Activated T-cell treated with anti-CD3 and anti-CD28 coated beads for 24 hours (primary cell): ENCODE results near the gene VLDLR.
A peak's percentile ranks its signal among the peaks of the same experiment; 100 is the strongest.

Experiments used
- DNase-seq: peaks from one replicate; pipeline ENCODE4 v3.0.0-alpha.2; 2020; ENCODE audit warnings: low read depth

VLDLR gene

DNA sequence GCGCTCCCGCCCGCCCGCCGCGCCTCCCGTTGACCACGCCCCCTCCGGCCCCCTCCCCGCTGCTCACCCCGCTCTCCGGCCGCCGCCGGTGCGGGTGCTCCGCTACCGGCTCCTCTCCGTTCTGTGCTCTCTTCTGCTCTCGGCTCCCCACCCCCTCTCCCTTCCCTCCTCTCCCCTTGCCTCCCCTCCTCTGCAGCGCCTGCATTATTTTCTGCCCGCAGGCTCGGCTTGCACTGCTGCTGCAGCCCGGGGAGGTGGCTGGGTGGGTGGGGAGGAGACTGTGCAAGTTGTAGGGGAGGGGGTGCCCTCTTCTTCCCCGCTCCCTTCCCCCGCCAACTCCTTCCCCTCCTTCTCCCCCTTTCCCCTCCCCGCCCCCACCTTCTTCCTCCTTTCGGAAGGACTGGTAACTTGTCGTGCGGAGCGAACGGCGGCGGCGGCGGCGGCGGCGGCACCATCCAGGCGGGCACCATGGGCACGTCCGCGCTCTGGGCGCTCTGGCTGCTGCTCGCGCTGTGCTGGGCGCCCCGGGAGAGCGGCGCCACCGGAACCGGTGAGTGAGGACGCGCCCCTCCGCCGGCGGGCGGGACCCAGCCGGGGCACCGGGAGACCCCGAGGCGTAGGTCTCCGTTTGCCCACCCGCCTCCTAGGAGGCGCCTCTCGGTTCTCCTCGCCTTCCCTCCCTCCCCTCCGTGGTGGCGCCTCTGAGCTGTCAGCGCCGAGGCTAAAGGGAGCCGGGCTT, at the start of gene VLDLR:
Gene VLDLR, plus strand, starts transcription at position 66 of the 739 bp plus-strand sequence. Its CDS starts 403 bp downstream, at position 469.
- DNase-seq: no peak

- no peak for DNase-seq
Observed at GRCh38 chr9:2574203-2574602, 47.4 kb upstream of the VLDLR start.

- no peak for DNase-seq
Observed at GRCh38 chr9:2576631-2577030, 45.0 kb upstream of the VLDLR start.

GRCh38 chr9:2583308-2584013, 38.1 kb upstream of the VLDLR start:
- no peak for DNase-seq

GRCh38 chr9:2591967-2592366, 29.6 kb upstream of the VLDLR start:
- DNase-seq: no peak

GRCh38 chr9:2593744-2594143, 27.8 kb upstream of the VLDLR start:
- DNase-seq: no peak

- no peak for DNase-seq
Observed at GRCh38 chr9:2595973-2596372, 25.6 kb upstream of the VLDLR start.

DNA sequence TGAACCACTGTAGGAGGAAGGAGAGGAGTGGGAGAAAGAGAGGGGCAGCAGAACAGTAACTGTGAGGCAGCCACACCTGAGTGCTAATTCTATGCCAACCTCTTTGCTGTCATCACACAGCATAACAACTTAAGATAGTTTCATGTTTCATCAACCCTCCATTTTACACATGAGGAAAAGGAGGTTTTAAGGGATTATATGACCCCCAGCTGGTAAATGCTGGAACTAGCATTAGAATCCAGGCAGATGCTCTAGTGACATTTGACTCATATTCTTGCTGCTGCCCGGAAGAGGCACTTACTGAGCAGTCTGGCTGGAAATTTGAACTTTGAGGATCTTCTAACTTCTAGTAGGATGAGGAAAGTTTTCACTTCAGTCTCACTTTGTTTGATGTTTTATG, 24.1 kb upstream of the VLDLR start:
- no peak for DNase-seq

GRCh38 chr9:2599896-2600295, 21.7 kb upstream of the VLDLR start:
- DNase-seq: no peak

DNA sequence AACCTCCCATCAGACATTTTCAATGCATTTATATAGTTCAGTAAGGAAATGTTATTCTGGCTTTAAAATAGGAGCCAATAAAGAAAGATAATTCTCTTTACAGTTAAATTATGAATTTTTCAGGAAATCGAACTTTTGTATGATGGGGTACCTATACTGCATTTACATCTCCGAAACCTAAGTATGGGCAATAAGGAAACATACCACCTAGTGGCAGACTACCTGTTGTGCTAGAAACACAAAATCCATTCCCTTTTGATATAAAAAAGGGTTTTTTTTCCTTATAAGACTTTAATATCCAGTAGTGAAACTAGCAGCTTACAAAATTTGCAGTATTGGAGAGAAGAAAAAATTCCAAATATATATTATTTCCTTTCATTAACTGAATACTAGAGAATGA, 21.3 kb upstream of the VLDLR start:
- DNase-seq: no peak

DNA sequence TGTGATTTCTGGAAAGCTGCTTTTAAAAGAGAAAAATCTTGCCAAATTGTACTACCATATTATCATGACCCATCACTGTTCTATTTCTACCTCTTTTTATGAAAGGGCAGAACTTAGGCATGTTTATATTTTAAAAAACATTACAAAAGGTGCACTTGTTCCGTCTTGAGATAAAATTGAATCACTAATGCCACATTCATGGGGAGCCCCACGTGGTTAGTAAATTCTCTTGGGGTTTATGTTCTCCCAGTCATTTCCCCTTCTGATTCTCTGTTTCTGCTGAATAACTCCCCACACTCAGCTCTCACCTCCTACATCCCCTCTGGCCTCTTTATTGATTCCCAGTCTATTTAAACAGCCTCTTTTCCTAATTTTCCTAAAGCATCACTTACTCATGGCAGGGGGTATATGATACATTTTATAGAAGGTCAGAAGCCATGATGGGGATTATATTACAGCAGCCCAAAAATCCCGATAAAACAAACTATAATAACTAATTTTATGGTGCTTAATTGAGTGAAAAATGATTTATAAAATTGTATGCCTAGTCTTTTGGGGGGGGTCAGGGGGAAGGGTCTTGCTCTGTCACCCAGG, 19.7 kb upstream of the VLDLR start:
- DNase-seq: no peak

DNA sequence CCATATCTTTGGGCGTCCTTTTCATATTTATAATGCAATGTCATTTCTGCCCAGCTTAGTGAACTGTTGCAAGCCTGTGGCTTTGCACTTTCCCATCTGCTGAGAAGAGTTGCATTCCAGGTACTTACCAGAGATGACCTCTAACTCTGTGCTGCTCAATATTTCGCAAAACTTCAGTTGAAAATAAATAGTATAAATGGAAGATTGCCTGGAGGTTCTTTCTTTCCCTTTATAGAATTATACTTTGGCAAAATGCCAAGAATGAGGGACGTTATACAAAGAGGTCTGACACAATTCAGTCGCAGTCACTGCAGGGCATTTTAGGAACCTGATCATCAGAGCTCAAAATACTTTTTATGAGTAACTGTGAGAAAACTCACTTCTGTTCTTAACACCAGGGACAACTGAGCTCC, 18.9 kb upstream of the VLDLR start:
- DNase-seq: no peak

- no peak for DNase-seq
Observed at GRCh38 chr9:2603621-2604020, 18.0 kb upstream of the VLDLR start.

DNA sequence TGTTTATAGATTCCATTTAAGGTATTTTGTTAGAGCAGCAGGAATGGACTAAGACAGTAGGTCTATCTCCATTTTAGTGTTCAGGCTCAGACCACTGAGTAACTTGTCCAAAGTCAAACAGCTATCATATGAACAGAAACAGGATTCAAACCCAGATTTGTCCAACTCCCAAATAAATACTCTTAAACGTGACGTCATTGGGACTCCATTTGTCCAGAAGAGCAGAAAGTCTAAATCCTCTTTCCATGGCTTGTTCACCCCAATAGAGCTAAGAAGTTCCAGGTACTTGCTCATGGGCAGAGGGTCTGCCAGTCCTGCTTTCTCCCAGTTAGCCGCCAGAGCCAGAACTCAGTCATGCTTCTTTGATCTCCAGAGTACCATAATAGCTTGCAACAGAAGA, 16.3 kb upstream of the VLDLR start:
- DNase-seq: no peak

DNA sequence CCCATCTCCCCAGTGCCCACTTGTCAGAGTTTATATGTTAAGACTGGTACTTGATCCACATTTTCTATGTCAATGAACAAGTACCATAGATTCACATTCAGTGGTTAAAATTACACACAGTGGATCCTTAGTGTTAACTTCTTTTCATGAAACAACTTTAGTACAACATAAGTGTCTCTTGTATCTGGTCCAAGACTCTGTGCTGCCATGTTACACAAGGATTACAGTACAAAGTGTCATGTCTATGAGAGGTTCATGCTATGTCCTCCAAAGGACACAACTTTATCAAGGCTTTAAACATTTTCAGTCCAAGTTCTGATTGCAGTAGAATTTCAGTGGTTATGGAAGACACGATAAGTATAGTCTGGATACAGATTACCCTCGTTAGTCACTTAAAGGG, 13.3 kb upstream of the VLDLR start:
- no peak for DNase-seq

DNA sequence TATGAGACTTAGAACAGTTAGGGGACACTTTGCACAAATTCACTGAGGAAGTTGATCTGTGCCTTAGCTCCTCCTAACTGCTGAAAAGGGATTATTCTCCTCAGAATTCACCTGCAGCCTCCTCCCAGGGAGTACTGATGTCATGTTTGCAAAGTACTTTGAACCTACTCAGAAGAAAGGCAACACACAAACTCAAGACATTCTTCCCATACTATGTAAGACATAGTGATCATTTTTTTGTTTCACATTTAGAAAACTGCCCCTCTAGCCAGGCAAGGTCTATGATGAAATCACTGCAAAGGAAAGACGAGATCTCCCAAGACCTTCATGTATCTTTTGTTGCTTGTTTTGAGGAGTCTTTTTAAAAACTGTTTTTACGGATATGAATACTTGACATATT, 10.6 kb upstream of the VLDLR start:
- DNase-seq: no peak

DNA sequence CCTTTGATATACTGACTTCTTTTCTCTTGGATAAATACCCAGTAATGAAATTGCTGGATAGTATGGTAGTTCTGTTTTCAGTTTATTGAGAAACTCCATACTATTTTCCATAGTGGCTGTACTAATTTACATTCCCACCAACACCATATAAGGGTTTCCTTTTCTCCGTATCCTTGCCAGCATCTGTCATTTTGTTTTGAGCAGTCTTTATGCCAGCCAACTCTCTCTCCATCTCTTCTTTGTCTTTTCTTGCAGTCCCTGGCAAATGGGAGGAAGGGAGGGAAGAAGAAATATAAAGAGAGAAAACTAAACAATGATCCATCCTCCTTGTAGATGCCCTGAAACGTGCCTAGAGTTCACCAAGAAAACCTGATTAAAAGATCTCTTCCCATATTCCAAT, 9.6 kb upstream of the VLDLR start:
- no peak for DNase-seq

DNA sequence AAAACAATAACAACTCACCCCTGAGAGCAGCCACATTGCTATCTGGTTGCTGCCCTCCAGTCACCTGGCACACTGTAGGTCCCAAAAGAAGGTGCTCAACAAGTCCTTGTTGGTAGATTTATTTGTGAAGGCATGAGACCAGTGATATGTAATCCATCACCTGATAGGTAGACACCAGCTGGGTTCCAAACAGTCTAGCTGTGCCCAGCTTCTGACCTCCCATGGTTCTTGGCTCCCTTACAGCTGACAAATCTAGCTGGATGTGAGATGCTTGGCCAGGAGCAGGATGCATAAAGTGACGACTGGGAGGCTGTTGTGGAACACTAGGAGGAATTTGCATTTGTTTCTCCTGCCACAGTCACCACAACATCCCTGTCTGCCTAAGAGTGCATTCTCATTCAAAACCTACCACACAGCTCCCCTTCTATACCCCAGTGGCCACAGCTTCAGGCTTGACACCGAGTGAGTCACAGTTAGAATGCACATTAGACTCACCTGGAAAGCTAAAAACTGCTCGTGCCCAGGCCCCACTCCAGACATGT, 7.8 kb upstream of the VLDLR start:
- no peak for DNase-seq

DNA sequence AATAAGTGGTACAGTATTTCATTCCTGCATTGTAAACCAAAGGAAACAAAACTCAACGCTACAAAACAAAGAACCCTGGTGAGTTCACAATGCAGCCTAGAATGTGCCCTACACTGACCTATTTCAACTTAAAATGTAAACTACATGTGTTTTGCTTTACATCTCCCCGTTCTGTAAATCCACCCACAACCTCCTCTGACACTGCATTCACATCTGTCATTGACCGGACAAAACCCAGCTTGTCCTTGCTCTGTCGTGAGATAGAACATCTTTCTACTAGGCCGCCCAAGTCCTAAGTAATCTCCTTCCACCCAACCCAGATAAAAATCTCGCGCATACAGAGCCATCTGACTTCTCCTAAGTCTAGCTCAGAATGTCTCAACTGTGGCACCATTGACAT, 6.1 kb upstream of the VLDLR start:
- DNase-seq: no peak

- no peak for DNase-seq
Observed at GRCh38 chr9:2616692-2617377, 4.8 kb upstream of the VLDLR start.

- DNase-seq: no peak
Observed at GRCh38 chr9:2618289-2618688, 3.3 kb upstream of the VLDLR start.

GRCh38 chr9:2620919-2621721, 467 bp upstream of the VLDLR start:
- DNase-seq: peak; percentile 26
